GM12864 (cell line): ENCODE data around the gene CLIC1.

Source experiments
- DNase-seq: peaks from one replicate; pipeline ENCODE4 v3.0.0-alpha.2; 2011; ENCODE audit warnings: low read depth
- H3K4me3 ChIP-seq: 2 replicates; pipeline ENCODE4 v1.5.1; 2011; ENCODE audit warnings: mild to moderate bottlenecking, low read depth, low read length, control low read depth
- TF ChIP-seq, protein P1 (sequence below): IDR thresholded peaks from 2 replicates; pipeline ENCODE4 v1.5.1; 2011; ENCODE audit warnings: low read depth, mild to moderate bottlenecking, moderate library complexity, low read length, control low read depth, inconsistent platforms; ENCODE audit errors: missing control alignments

Gene CLIC1

GRCh38 chr6:31727034-31727716 lies 9.2 kb downstream of the CLIC1 start:
- no peak for DNase-seq
- no peak overlapping the region for H3K4me3 ChIP-seq
- TF ChIP-seq, protein P1, sequence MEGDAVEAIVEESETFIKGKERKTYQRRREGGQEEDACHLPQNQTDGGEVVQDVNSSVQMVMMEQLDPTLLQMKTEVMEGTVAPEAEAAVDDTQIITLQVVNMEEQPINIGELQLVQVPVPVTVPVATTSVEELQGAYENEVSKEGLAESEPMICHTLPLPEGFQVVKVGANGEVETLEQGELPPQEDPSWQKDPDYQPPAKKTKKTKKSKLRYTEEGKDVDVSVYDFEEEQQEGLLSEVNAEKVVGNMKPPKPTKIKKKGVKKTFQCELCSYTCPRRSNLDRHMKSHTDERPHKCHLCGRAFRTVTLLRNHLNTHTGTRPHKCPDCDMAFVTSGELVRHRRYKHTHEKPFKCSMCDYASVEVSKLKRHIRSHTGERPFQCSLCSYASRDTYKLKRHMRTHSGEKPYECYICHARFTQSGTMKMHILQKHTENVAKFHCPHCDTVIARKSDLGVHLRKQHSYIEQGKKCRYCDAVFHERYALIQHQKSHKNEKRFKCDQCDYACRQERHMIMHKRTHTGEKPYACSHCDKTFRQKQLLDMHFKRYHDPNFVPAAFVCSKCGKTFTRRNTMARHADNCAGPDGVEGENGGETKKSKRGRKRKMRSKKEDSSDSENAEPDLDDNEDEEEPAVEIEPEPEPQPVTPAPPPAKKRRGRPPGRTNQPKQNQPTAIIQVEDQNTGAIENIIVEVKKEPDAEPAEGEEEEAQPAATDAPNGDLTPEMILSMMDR, result no peak

DNA sequence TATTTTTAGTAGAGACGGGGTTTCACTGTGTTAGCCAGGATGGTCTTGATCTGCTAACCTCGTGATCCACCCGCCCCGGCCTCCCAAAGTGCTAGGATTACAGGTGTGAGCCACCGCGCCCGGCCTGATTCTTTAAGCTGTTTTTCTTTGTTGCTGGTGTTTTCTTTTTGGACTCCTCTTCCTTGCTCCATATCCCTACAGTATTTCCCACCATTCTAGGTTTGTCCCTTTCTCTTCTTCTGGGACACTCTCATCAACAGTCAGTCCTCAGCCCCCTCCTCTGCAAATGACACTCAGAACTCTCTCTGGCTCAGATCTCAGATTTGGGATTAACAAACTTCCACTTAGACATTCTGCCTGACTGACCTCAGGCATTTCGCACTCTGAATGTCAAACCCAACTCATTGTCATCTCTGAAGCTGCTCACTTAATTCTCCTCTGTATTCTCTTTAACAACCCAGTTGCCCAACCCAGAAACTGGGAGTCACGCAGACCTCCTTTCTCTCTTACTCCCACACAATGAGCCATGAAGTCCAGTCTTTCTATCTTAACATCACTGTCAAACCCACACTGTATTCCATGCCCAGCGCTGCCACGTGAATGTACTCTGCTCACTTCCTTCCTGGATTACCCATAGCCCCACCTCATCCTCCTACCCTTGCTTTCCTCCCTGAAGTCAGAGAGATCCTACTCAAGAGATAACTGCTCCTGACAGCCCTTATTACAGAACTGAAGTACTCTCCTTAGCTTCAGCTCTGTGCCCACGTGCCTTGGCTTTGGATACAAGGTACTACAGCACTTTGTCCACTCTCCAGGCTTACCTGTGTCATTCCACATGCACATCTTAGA lies 10.6 kb downstream of the CLIC1 start:
- TF ChIP-seq, protein P1, result no peak
- H3K4me3 ChIP-seq, result no peak overlapping the region
- no peak for DNase-seq

- TF ChIP-seq, protein P1, result no peak
- no peak overlapping the region for H3K4me3 ChIP-seq
- DNase-seq, result no peak
Measured at GRCh38 chr6:31723980-31724691, 12.2 kb downstream of the CLIC1 start.

GRCh38 chr6:31723245-31723979 lies 12.9 kb downstream of the CLIC1 start, which contains the start of gene MPIG6B:
MPIG6B (plus strand) TSS chr6:31723373; CDS start chr6:31723384, 11 bp downstream.
- TF ChIP-seq, protein P1, result no peak
- DNase-seq, result no peak
- no peak within 1 kb of the TSS for H3K4me3 ChIP-seq

- no peak overlapping the region for H3K4me3 ChIP-seq
Measured at GRCh38 chr6:31722173-31722572, 14.2 kb downstream of the CLIC1 start.

More at GRCh38 chr6:31722173-31722572, 14.2 kb downstream of the CLIC1 start:
- TF ChIP-seq, protein P1, result no peak
- DNase-seq, result no peak
